Dermis microvascular lymphatic vessel endothelial cell (primary cell): ENCODE data around the gene BPGM. TPM values are rescaled to one million over a fixed set of nuclear protein-coding genes. Genes with fewer than 3 reads are reported as not detected.
"Not testable (repeated sequence)": the region's sequence is repeated elsewhere in the genome, so short reads cannot be mapped to it uniquely, and the experiment has no call there.

ENCODE experiments used
- DNase-seq, 2 donors: peaks; one replicate each; pipeline versions ENCODE4 v3.0.0 to v3.0.0-alpha.2; 2010; ENCODE audit warnings: low read depth in 2 of 2
- total RNA-seq: library from RNA; depleted of rRNA; stranded (reverse); fragments of >200 nt; gene quantifications from 2 replicates; pipeline ENCODE4 v1.2.1, GENCODE V29; 2014

Gene BPGM
- total RNA-seq, 1 donor from 2014 or later = 9.8 TPM

DNA sequence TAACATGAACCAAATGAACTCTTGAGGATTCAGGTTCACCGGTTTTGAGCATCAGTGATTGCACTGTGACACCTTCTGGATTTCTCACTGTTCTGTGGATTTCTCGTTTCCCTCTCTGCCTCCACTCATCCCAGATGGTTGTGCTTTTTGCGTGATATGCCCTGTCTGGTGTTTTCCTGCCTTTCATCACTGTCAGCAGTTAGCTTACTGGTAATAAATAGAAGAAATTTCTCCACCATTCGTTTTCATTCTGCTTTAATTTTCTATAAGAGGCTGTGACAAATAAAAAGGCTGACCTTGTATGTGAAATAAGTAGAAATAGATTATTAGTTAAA, 16.2 kb downstream of the BPGM start:
- DNase-seq = peak in 1 of 2 donors; percentile 43

DNA sequence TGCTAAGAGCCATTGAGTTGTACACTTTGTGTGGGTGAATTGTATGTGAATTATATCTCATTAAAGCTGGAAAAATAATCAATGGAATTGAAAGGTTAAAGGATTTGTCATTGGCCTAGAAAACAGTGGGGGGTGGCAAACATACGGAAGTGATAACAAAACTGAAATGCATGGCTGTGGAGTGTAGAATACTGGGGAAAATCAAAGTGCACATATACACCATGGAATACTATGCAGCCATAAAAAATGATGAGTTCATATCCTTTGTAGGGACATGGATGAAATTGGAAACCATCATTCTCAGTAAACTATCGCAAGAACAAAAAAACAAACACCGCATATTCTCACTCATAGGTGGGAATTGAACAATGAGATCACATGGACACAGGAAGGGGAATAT, 18.4 kb downstream of the BPGM start:
- not testable (repeated sequence) for DNase-seq

DNA sequence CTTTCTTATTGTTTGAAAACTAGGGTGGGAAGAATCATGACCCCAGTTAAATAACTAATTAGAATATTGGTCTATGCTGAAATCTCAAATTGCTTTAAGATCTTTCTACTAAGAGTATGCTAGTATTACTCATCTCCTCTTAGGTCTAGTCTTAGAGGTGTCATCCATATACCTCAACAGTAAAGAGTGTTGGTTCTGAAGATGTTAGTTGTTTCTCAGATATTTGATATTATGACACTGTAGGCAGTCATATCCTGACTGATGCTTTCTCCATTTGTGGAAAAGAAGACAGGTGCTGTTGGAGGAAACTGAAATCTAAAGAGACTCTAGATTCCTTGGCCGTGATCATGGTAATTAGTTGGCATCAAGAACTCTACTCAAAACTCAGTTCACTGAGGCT, 21.2 kb downstream of the BPGM start:
- no peak for DNase-seq

DNA sequence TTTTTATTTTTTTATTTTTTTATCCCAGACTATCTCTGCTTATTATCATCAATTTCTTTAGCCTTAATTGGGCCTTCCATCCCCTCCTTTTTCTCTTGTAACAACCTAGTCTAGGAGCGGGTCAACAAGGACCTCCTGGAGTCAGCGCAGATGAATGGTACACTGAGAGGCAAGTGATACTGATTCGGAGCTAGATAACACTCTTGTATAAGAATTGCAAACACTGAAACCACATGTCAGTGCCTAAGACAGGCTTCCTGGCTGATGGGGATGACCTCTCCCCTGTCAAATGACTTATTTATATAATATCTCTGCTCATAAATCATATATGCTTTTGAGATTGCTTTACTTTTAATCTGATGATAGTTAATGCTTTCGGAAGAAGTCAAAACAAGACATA, 22.7 kb downstream of the BPGM start:
- DNase-seq = peak in 1 of 2 donors; percentile 55

DNA sequence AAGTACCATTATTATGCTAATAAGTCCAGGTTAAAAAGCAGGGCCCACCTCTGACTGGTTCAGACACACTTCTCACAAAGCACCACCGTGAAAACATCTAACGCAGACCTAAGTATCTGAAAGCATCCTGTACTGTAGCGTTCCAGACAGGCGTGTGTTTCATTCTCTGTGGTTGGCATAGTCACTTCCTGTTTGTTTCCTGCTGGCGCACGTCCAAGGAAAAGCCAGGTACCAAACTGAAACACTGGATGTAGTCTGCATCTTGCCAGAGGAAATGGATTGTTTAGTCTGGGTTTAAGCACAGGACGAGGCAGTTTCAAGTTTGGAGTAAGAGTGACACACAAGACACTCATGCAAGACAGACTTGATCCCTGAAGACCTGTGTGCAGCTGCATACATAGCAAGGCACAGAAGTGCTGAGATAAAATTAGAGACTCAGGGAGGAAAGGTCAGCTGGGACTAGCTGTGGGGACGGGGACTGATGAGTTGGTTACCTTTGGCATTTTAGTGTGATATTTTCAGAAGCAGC, 23.3 kb downstream of the BPGM start:
- peak; percentile 76 to 99 for DNase-seq

DNA sequence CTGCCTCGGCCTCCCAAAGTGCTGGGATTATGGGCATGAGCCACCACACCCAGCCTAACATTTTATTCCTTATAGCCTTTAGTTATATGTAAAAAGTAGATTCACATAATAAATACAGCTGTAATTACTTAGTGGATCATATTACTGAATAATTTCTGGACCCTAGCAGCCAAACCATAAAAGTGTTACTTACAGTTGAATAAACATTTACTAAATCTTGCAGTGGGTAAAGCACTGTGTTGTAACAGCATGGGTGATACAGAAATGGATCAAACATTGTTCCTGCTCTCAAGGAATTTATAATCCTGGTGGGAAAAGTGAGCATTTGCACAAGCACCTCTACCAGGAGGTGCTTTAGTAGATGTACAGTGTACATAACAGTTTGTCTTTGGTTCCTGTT, 25.0 kb downstream of the BPGM start:
- no peak for DNase-seq

DNA sequence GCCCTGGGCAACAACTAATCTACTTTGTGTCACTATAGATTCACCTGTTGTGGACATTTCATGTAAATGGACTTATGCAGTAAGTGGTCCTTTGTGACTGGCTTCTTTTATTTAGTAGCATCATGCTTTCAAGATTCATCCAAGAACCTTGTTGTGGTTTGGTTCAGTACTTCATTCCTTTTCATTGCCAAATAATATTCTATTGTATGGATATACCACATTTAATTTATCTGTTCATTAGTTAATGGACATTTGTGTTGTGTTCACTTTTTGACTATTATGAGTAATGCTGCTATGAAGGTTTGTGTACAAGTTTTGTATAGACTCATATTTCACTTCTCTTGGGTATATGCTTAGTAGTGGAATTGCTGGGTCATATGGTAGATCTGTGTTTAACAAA, 27.8 kb downstream of the BPGM start:
- no peak for DNase-seq

DNA sequence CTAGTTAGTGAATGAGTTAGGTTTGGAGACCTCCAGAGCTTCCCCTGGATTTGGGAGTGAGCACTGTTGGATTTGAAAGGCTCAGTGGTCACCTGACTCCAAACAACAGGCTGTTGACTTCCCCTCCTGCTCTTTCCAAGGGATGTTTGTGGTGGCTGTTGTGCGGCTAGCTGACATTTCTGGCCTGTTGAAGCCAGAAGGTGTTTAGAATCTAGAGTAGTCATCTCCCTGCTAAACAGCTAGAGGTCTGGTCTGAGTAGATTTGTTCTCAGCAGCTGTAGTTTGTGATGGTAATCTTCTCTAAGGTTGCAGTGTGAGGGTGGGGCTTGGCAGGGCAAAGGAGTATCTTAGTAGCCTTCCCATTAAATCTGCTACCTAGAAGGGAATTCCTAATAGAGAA, 30.1 kb downstream of the BPGM start:
- DNase-seq = peak in 1 of 2 donors; percentile 28

DNA sequence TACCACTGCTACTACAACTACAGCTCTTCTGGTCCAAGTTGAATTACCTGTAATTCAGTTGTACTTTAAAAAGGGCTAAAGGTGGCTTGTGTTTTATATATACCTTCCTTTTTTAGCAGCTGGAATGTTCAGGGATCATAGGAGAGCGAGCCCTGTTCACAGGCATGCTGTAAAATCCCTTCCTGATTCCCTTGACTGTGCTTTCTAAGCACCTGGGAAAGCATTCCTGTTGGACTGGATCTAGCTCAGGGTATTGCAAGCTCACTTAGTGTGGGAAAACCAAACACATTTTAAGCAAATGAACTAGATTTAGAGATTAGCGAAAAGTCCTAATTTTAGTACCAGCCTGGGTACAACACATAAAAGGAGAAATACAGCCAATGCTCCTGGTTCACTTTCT, 31.5 kb downstream of the BPGM start:
- DNase-seq = no peak

DNA sequence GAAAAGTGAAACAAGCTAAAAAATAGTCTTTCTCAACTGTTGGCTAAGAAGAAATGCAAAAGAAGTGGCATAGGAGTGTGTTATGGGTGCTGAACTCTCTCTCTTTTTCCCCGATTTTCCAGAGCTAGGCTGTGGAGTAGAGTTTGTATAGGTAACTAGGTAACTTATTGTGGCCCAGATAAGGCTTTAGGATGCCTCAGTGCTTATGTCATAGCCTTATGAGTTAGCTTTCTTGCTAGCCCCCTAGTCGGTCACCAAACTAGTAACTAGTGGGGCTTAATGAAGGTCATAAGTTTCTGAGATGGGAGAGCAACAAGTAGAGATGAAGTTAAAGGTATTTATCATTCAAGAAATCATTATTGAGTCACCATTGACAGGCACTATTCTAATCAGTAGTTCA, 32.4 kb downstream of the BPGM start:
- DNase-seq = no peak

DNA sequence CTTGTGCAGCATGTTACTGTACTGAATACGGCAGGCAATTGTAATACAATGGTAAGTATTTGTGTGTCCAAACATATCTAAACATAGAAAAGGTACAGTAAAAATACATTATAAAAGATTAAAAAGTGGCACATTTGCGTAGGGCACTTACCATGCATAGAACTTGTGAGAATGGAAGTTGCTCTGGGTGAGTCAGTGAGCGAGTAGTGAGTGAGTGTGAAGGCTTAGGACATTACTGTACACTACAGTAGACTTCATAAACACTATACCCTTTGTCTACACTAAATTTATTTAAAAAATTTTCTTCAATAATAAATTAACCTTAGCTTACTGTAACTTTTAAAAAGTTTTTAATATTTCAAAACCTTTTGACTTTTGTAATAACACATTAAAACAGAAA, 37.5 kb downstream of the BPGM start:
- DNase-seq = no peak

DNA sequence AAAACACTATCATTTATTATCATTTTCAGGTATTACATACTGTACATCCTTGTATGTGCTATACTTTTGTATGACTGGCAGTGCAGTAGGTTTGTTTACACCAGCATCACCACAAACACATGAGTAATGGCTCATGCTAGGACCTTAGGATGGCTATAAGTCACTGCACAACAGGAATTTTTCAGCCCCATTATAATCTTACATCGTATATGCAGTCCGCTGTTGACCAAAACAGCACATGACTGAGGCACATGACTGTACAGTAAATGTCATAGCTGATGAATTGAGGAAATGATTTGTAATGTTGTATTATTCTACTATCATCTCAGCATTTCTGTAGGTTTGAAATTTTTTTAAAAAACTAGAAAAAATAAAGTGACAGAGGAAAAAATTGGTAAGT, 38.6 kb downstream of the BPGM start:
- peak in 1 of 2 donors; percentile 69 for DNase-seq

DNA sequence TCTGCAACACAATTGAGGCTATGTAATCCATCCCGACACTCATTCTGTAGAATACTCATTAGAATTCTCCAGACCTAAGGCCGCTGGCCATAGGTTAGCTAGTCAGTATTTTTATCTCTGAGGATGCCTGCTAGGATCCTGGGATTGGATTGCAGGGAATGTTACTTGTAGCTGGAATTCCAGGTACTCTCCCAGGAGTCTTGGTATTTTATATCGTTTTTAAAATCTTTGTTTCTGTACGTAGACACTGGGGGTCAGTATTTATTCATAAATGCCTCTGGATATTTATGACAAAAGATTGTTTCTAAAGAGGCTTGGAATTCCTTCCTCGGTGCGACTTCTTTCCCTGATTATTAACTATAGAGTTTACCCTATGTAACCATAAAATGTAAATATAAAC, 40.1 kb downstream of the BPGM start:
- peak in 1 of 2 donors; percentile 50 for DNase-seq

DNA sequence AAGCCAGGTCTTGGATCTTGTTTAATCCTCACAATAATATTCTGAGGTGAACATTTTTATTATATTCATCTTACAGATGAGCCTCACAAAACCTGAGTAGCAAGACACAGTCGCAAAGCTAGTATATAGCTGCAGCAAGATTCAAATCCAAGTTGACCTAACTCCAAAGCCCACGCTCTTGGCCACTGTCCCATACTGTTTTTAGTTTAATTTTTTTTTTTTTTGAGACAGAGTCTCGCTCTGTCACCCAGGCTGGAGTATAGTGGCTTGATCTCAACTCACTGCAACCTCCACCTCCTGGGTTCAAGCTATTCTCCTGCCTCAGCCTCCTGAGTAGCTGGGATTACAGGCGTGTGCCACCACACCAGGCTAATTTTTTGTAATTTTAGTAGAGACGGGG, 42.9 kb downstream of the BPGM start:
- DNase-seq = not testable (repeated sequence)

DNA sequence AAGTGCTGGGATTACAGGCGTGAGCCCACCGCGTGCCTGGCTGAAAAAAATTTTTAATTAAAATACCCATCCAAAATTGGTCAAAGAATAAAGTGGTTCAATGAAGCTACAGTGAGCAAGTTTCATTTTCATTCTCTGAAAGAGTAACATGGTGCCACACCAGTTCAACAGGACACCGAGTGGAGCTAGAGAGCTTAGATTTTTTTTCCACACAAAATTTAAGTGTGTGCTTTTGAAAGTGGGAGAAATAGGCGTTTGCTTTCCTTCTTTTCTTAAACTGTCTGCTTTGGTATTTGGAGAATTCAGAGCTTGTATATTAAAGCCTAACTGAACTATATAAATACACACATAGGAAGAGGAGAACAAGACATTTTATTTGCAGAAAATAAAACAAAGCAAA, 43.4 kb downstream of the BPGM start:
- peak; percentile 40 to 47 for DNase-seq

DNA sequence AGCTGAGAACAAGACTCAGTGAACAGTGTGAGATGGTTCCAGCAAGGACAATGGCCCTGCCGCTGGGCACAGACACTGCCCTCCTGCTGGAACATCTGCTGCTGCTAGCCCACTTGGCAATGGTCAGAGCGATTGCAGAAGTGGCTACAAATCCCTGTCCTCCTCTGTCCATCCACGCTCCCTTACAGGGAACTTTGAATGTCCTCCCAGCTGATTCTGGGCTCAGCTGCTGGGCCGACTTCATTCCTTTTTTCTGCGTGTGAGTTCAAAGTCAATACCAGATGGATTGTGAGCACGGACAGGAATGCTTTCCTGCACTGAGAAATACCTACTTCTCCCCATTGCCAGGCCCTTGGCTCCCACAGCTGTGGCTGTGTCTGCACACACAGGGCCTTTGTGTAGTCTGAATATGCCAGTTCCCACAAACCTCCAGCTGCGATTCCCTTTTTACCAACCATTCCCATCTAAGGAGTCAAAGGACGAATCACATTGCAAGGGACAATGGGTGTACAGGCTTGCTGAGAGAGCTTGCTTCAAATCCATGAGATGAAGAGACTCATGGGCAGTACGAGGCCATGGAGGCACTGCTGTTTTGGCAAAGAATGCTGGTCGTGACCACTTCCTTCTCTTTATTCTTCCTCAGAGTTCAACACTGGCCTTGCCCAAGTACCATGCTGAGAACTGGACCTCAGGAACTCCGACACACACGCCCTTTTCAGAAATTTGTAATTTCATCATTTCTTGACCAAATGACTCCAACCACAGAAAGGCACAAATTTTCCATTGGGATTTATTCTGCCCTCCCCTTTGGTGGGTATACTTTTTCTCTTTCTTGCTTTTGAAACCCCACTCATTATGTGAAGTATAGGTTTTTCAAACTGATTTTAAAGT, 44.2 kb downstream of the BPGM start:
- no peak for DNase-seq

DNA sequence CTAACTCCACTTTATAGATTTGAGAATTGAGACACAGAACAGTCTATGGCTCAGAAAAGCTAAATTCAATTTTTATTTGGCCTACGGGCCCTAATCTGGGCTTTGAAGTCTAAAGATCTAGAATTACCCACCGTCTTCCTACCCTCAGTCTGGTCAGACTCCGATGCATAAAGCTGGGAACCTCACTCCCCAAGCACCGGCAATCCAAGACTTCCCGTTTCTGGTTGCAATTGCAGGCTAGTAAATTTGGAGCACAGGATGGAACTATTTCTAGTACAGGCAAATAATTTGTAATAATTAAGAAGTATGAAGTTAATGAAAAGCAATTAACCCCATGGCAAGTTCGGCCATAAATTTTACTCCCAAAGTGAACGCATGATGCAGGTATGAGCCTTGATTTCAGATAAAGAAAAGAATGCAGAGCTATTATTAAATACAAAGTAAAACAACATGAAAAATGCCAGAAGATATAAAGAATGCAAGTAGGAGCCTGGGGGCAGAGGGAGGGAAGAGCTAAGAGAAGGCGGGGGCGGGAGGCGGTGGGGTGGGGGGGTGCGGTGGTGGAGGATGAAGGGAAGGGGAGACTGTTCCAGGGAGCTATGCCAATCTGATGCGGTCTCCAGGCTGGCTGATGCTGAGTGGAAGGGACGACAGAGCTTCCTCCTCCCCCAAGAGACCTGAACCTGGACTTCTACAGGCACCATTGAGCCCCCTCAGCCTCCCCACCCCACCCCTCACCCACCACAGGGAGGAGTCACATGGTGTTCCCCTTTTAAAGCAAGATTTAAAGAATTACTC, 45.1 kb downstream of the BPGM start:
- DNase-seq = no peak

DNA sequence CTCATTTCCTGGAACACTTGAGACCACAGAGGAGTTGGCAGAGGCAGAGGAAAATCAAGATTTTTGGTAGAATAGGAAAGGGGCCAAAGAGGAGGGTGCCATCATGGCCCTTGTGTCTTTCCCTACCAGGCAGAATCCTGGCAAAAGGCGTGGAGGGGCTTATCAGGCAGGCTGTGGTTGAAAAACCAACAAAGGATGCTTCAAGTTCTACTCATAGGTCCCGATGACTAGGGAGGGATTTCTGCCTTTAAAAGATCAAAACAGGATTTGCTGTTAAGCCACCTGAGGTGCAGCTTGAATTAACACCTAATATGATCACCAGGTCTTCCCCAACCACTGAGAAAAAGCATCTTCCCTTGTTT, 45.7 kb downstream of the BPGM start:
- DNase-seq = no peak

DNA sequence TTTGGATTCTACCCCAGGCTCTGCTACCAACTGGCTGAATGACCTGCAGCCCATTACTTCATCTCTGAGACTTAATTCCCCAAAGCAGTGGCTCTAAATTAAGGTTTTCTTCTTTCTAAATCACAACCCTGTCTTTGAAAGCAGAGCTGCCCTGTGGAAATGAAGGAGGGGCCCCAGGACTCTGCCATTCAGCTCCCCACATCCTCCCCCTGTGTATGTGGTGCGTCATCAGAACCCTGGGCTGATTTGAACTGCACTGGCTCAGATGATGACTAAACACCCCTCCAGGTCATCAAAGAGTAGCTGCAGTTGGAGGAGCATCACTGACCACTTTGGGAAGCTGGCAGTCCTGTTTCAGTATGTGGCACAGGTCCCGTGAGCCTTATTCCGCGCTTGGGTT, 46.6 kb downstream of the BPGM start:
- DNase-seq = no peak

DNA sequence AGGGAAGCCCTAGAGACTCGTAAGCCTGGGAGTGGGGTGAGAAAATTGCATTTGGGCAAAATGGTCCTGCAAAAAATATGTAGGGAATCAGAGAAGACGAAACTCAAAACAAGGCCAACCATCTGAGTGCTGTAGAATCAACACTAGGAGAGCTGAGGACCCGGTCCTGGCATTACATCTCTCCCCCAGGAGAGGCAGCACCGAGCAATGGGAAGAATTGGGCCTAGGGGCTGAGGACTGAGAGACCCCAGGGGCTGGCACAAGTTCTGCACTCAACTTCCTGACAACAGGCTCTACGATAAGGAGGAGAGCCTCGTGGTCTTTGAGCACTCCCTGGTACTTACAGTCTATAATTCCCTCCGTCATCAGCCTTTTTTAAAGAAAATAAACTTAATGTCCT, 47.6 kb downstream of the BPGM start:
- no peak for DNase-seq

DNA sequence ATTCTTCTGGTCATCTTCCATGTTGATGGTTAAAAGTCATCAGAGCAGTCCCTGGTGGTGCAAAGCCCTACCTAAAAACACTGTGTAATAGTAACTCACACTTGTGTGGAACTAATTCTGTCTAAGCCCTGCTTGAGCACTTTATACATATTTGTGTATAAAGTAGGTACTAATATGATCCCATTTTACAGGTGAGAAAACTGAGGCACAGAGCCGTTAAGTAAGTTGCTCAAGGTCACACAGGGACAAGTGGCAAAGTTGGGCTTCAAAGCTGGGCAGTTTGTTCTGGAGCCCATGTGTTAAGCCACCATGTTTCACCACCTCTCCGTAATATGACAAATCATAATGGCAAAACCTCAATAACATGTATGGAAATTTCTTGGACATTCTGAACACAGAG, 48.1 kb downstream of the BPGM start:
- DNase-seq = no peak

DNA sequence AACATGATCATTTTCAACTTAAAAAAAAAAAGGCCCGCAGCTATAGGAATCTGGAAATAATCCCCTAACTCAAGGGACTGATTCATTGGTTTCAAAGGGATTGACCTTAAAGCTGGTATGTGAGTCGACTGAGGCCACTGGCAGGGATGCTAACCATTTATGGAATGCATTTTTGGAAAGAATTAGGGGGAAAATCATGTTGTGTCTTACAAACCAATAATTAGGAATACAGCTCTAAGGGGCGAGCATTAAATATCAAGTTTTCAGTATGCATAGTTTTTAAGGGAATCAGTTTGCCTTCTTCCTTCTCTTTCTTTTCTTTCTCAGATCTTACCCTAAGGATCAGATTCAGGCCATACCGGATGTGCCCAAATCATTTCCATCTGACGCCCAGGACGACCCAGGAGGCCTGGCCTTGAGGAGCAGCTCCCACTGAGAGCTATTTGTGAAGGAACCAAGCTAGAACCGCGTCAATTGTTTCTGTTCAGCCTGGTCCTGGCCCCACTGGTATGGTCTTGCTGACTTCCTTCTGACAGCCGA, 48.7 kb downstream of the BPGM start:
- no peak for DNase-seq
